ENCODE measurements around the gene NCEH1. TPM values are rescaled to one million over a fixed set of nuclear protein-coding genes. Genes with fewer than 3 reads are reported as not detected.
A peak's percentile ranks its signal among the peaks of the same experiment; 100 is the strongest.

NCEH1 gene
- total and polyA plus RNA-seq, 2 of the 4 experiments (the other 2 are of a cell fraction), result 22.3 to 23.3 TPM

GRCh38 chr3:172629470-172629869, 81.4 kb downstream of the NCEH1 start:
- no peak overlapping the region for H3K18ac ChIP-seq (ENCODE audit: low read depth, low read length)
- no peaks in the 10 kb centered on the region for H4K20me1 ChIP-seq (ENCODE audit: insufficient read depth, low read length)
- no peak overlapping the region for H3K4me3 ChIP-seq (ENCODE audit: insufficient read depth, low read depth, low read length)
- intact Hi-C loops (cut with micrococcal nuclease), result no loop called here
- CTCF ChIA-PET, result interaction anchor here (1.3 kb wide), 1 partner anchor 44 kb away, joined by 3 read pairs; no protein-coding TSS in a partner anchor
- H2AK5ac ChIP-seq (ENCODE audit: low read depth, low read length), result 0 out of 2 replicates have a peak overlapping the region, but pooled peaks have one; percentile 13
- peaks cover 7% of the 10 kb centered on the region for H3K36me3 ChIP-seq (ENCODE audit: control insufficient read depth, insufficient read depth, low read length)
- BruUV-seq (replicated peaks), result no TSS peak
- no peak overlapping the region for H4K91ac ChIP-seq (ENCODE audit: insufficient read depth, low read depth, low read length)
- DNase-seq (no peak), ATAC-seq (ENCODE audit: low read depth) (no peak)
- no peak overlapping the region for H3K23ac ChIP-seq (ENCODE audit: low read depth, low read length)
- H3K4me2 ChIP-seq (ENCODE audit: low read depth, low read length), result no peak overlapping the region
- H2BK5ac ChIP-seq (ENCODE audit: low read depth, low read length, poor library complexity, severe bottlenecking), result no peak overlapping the region
- no peak overlapping the region for H4K5ac ChIP-seq (ENCODE audit: low read depth, low read length)
- H2AFZ ChIP-seq (replicated peaks; ENCODE audit: low read length, poor library complexity), result no peak overlapping the region
- H3K9me1 ChIP-seq (ENCODE audit: insufficient read depth, low read length), result peaks cover 13% of the 10 kb centered on the region
- no peak overlapping the region for H2AK9ac ChIP-seq (replicated peaks; ENCODE audit: low read depth, low read length, poor library complexity)
- H3K4me1 ChIP-seq (ENCODE audit: control insufficient read depth, insufficient read depth, low read length), result peaks cover 16% of the 10 kb centered on the region
- H3K56ac ChIP-seq (ENCODE audit: extremely low read depth, insufficient read depth, low read length), result no peak overlapping the region
- POLR2A ChIA-PET (ENCODE audit: unreplicated experiment), result no interaction called here
- peak overlapping the region; percentile 0; the same call in 1 of the 2 replicates for H3K14ac ChIP-seq (replicated peaks; ENCODE audit: low read depth, low read length)
- TF ChIP-seq RCOR1 (IDR thresholded peaks at IDR 0.05; ENCODE audit: insufficient replicate concordance, low read length) (no peak), CEBPB (IDR thresholded peaks at IDR 0.05; ENCODE audit: low read depth, low read length) (peak; percentile 94)
- H3K9me3 ChIP-seq (ENCODE audit: control insufficient read depth, insufficient read depth, low read length), result no peaks in the 10 kb centered on the region
- peak overlapping the region; percentile 13; the same call in 1 of the 2 replicates for H2BK20ac ChIP-seq (ENCODE audit: low read depth, low read length)
- no peak overlapping the region for H3K27ac ChIP-seq (ENCODE audit: insufficient read depth, low read length)
- H2BK15ac ChIP-seq (ENCODE audit: low read depth, low read length), result no peak overlapping the region
- H3K27me3 ChIP-seq (ENCODE audit: control insufficient read depth, insufficient read depth, low read length), result no peaks in the 10 kb centered on the region
- in situ Hi-C loops (cut with MboI; ENCODE audit: low sequenced_read_pairs), result no loop called here
- no peak overlapping the region for H4K8ac ChIP-seq (ENCODE audit: low read depth in 2 of 2, low read length in 2 of 2)
- no peak overlapping the region for H3K9ac ChIP-seq (ENCODE audit: low read depth, low read length)
- peak overlapping the region; percentile 37; the same call in 1 of the 2 replicates for H3K4ac ChIP-seq (ENCODE audit: low read depth, low read length)
- H2BK120ac ChIP-seq (ENCODE audit: low read depth, low read length), result no peak overlapping the region
- dilution Hi-C loops (cut with HindIII; ENCODE audit: low sequenced_read_pairs, unreplicated experiment), result no loop called here
- peaks cover 6 to 15% of the 10 kb centered on the region in 2 experiments; a peak in 3 of 4 replicates for H3K79me1 ChIP-seq (ENCODE audit: low read depth in 1 of 2, low read length in 2 of 2)
- 100% methylated on average over 1 of the region's 5 CpGs; no CpG with 5 or more reads in 1 of the 2 experiments for WGBS, 2 experiments (ENCODE audit: extremely low coverage in 2 of 2, insufficient read length in 1 of 2)

All from IMR-90 (cell line).